ENCODE data around the gene PROX1.

- TF ChIP-seq, protein P1, sequence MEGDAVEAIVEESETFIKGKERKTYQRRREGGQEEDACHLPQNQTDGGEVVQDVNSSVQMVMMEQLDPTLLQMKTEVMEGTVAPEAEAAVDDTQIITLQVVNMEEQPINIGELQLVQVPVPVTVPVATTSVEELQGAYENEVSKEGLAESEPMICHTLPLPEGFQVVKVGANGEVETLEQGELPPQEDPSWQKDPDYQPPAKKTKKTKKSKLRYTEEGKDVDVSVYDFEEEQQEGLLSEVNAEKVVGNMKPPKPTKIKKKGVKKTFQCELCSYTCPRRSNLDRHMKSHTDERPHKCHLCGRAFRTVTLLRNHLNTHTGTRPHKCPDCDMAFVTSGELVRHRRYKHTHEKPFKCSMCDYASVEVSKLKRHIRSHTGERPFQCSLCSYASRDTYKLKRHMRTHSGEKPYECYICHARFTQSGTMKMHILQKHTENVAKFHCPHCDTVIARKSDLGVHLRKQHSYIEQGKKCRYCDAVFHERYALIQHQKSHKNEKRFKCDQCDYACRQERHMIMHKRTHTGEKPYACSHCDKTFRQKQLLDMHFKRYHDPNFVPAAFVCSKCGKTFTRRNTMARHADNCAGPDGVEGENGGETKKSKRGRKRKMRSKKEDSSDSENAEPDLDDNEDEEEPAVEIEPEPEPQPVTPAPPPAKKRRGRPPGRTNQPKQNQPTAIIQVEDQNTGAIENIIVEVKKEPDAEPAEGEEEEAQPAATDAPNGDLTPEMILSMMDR (IDR thresholded peaks at IDR 0.05) = no peak
- no peak for TF ChIP-seq POLR2A (IDR thresholded peaks at IDR 0.05)
Measured at GRCh38 chr1:214043167-214043566, 55.4 kb downstream of the PROX1 start.
